Endothelial cell of umbilical vein (primary cell): Measurements from ENCODE around the gene RACGAP1.

Source experiments
- EZH2 ChIP-seq: IDR thresholded peaks from 2 replicates; pipeline ENCODE4 v1.6.1; 2012; ENCODE audit warnings: borderline replicate concordance, low read depth, mild to moderate bottlenecking, moderate library complexity, low read length, inconsistent platforms; ENCODE audit not compliant: severe bottlenecking
- FOS ChIP-seq: IDR thresholded peaks from 2 replicates; pipeline ENCODE4 v1.6.1; 2011; ENCODE audit warnings: mild to moderate bottlenecking, low read length, moderate library complexity, borderline replicate concordance; ENCODE audit not compliant: insufficient read depth
- GATA2 ChIP-seq: IDR thresholded peaks from 2 replicates; pipeline ENCODE4 v1.7.0; 2011; ENCODE audit warnings: low read depth, mild to moderate bottlenecking, moderate library complexity, mixed read lengths, low read length; ENCODE audit not compliant: insufficient read length, insufficient read depth
- MYC ChIP-seq: IDR thresholded peaks from one replicate; pipeline ENCODE4 v1.6.1; 2011; ENCODE audit warnings: mild to moderate bottlenecking, low read depth, low read length
- POLR2A ChIP-seq: IDR thresholded peaks from 2 replicates; pipeline ENCODE4 v1.6.1; 2012; ENCODE audit warnings: low read depth, mild to moderate bottlenecking, control low read depth, low read length
- POLR2AphosphoS5 ChIP-seq: IDR thresholded peaks from 2 replicates; pipeline ENCODE4 v1.6.1; 2012; ENCODE audit warnings: low read depth, mild to moderate bottlenecking, control low read depth, low read length, moderate library complexity; ENCODE audit not compliant: insufficient read depth
- TF ChIP-seq, protein P1 (sequence below), 2 donors: IDR thresholded peaks; 1 replicate in 1 of 2; 2 replicates in 1 of 2; pipeline ENCODE4 v1.5.1; 2011; ENCODE audit warnings: low read length in 2 of 2, mild to moderate bottlenecking in 2 of 2, moderate library complexity in 2 of 2, control low read depth in 1 of 2, inconsistent platforms in 1 of 2, low read depth in 1 of 2; ENCODE audit not compliant: insufficient read depth in 1 of 2; ENCODE audit errors: extremely low read depth in 1 of 2
- TF ChIP-seq, protein P2 (sequence below): IDR thresholded peaks from 2 replicates; pipeline ENCODE4 v1.6.1; 2011; ENCODE audit not compliant: insufficient read depth, insufficient read length

DNA sequence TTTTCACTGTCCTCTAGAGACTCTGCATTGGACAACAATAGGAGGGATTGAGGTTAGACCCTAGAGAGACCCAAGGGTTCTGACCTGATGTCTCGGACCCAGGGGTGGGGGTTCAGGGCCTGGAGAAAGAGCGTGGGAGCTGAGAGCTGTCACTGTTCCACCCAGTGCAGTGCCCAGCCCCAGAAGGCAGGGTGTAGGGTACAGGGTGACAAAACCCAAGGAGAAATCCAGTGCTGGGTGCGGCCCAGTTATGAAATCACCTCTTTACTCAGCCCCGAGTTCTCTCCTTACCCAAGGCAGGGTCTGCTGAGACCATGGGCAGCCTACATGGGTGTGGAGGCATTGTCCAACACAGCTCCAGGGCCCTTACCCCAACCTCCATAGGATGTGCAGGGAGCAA is 72.1 kb downstream of the RACGAP1 start:
- TF ChIP-seq, protein P1, sequence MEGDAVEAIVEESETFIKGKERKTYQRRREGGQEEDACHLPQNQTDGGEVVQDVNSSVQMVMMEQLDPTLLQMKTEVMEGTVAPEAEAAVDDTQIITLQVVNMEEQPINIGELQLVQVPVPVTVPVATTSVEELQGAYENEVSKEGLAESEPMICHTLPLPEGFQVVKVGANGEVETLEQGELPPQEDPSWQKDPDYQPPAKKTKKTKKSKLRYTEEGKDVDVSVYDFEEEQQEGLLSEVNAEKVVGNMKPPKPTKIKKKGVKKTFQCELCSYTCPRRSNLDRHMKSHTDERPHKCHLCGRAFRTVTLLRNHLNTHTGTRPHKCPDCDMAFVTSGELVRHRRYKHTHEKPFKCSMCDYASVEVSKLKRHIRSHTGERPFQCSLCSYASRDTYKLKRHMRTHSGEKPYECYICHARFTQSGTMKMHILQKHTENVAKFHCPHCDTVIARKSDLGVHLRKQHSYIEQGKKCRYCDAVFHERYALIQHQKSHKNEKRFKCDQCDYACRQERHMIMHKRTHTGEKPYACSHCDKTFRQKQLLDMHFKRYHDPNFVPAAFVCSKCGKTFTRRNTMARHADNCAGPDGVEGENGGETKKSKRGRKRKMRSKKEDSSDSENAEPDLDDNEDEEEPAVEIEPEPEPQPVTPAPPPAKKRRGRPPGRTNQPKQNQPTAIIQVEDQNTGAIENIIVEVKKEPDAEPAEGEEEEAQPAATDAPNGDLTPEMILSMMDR (IDR thresholded peaks at IDR 0.05; ENCODE audit: extremely low read depth in 1 of 2, insufficient read depth in 1 of 2, low read depth in 1 of 2, low read length in 2 of 2), result no peak
- TF ChIP-seq POLR2A (no peak), POLR2AphosphoS5 (no peak), GATA2 (no peak), EZH2 (no peak), FOS (no peak), MYC (no peak)
- TF ChIP-seq, protein P2, sequence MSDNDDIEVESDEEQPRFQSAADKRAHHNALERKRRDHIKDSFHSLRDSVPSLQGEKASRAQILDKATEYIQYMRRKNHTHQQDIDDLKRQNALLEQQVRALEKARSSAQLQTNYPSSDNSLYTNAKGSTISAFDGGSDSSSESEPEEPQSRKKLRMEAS, result no peak
